Epithelial cell of proximal tubule (primary cell): ENCODE results near the gene SYPL2. TPM values are rescaled to one million over a fixed set of nuclear protein-coding genes. Genes with fewer than 3 reads are reported as not detected.
"Not testable (repeated sequence)": the region's sequence is repeated elsewhere in the genome, so short reads cannot be mapped to it uniquely, and the experiment has no call there.

Experiments used
- DNase-seq: peaks from one replicate; pipeline ENCODE4 v3.0.0-alpha.2; 2011; ENCODE audit warnings: low read depth
- H3K4me3 ChIP-seq: 2 replicates; pipeline ENCODE4 v1.5.1; 2011; ENCODE audit warnings: low read depth, mild to moderate bottlenecking, low read length
- total RNA-seq: library from RNA; depleted of rRNA; stranded (reverse); fragments of >200 nt; gene quantifications from 2 replicates; pipeline ENCODE4 v1.2.3, GENCODE V29; 2015
- TF ChIP-seq, protein P1 (sequence below): conservative IDR thresholded peaks from 2 replicates; pipeline ENCODE4 v1.5.1; 2012; ENCODE audit warnings: low read depth, mild to moderate bottlenecking, low read length

Gene SYPL2
- total RNA-seq, 1 donor from 2014 or later, result 0.12 TPM

- TF ChIP-seq, protein P1, sequence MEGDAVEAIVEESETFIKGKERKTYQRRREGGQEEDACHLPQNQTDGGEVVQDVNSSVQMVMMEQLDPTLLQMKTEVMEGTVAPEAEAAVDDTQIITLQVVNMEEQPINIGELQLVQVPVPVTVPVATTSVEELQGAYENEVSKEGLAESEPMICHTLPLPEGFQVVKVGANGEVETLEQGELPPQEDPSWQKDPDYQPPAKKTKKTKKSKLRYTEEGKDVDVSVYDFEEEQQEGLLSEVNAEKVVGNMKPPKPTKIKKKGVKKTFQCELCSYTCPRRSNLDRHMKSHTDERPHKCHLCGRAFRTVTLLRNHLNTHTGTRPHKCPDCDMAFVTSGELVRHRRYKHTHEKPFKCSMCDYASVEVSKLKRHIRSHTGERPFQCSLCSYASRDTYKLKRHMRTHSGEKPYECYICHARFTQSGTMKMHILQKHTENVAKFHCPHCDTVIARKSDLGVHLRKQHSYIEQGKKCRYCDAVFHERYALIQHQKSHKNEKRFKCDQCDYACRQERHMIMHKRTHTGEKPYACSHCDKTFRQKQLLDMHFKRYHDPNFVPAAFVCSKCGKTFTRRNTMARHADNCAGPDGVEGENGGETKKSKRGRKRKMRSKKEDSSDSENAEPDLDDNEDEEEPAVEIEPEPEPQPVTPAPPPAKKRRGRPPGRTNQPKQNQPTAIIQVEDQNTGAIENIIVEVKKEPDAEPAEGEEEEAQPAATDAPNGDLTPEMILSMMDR, result no peak
- no peak overlapping the region for H3K4me3 ChIP-seq
- DNase-seq, result no peak
Measured at GRCh38 chr1:109433322-109433721, 33.0 kb upstream of the SYPL2 start.

- no peak overlapping the region for H3K4me3 ChIP-seq
- TF ChIP-seq, protein P1, result no peak
- no peak for DNase-seq
Measured at GRCh38 chr1:109434484-109434883, 31.9 kb upstream of the SYPL2 start.

DNA sequence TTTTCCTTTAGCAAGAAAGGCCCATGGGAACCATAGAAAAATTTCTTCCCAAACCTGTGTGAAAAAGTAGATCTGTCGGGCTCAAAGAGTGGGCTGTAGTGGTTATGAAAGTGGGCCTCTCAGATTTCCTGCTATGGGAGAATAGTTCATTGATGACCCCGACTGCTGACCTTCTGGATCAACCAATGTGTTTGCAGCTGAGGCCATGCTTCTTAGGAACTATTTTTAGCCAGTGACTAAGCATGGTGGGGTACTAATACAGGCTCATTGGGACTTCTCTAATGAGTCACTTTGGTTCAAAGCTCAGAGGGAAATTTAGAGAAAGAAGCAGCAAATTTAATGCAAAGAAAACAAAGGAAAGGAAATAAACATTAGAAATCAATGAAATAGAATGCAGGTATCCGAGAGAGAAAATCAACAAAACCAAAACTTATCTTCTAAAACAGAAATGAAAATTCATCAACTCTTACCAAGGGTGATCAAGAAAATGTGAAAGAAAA is 27.5 kb upstream of the SYPL2 start:
- DNase-seq, result peak; percentile 79
- no peak overlapping the region for H3K4me3 ChIP-seq
- TF ChIP-seq, protein P1, result no peak

GRCh38 chr1:109441069-109441468 is 25.3 kb upstream of the SYPL2 start:
- no peak overlapping the region for H3K4me3 ChIP-seq
- TF ChIP-seq, protein P1, result no peak
- DNase-seq, result no peak

GRCh38 chr1:109443476-109443875 is 22.9 kb upstream of the SYPL2 start:
- TF ChIP-seq, protein P1, result no peak
- H3K4me3 ChIP-seq, result no peak overlapping the region
- no peak for DNase-seq

GRCh38 chr1:109444346-109444745 is 22.0 kb upstream of the SYPL2 start:
- H3K4me3 ChIP-seq, result no peak overlapping the region
- DNase-seq, result no peak
- TF ChIP-seq, protein P1, result no peak

DNA sequence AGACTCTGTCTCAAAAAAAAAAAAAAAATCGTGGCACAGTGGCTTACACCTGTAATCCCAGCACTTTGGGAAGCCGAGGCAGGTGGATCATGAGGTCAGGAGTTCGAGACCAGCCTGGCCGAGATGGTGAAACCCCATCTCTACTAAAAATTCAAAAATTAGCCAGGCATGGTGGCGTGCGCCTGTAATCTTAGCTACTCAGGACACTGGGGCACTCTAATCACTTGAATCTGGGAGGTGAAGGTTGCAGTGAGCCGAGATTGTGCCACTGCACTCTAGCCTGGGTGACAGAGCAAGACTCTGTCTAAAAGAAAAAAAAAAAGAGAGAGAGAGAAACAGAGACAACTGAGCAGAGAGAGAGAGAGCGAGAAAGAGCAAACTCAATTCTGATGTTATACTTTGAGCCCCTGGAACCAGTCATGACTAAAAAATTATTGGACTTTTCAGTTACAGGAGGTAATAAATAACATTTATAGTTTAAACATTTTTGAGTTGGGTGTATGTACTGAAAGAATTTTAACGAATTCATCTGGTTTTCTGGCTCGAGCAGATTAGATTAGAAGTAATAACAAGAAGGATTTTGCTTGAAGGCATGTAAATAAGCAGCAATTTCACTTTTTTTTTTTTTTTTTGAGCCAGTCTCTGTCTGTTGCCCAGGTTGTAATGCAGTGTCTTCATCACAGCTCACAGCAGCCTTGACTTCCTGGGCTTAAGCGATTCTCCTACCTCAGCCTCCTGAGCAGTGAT is 20.2 kb upstream of the SYPL2 start:
- not testable (repeated sequence) for DNase-seq

More for the DNA sequence above, 20.2 kb upstream of the SYPL2 start:
- H3K4me3 ChIP-seq, result not testable (repeated sequence)
